HG02759 (cell line): Measurements from ENCODE around the gene HES5.

ENCODE experiments used
- ATAC-seq: cut with Tn5 transposase; IDR thresholded peaks from one replicate; pipeline ENCODE4 v1.9.1; 2021; ENCODE audit warnings: mild to moderate bottlenecking, moderate library complexity; ENCODE audit not compliant: unreplicated experiment

The HES5 gene

DNA sequence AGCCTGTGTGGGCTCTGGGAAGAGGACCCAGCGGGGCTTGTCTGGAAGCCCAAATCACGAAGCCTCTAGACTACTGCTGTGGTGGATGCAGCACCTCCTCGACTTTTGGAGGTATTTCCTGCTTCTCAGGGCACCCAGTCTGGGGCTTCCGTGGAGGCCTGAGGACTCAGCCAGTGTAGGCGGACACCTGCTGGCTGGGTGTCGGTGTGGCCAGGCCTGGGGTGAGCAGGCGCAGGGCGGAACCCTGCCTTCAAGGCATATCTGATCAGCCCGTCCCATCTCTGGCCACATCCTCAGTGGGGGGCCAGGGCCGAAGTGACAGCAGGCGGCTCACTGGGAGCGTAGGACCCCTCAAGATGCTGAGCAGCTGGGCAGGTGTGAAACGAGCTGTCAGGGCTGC is 47.0 kb downstream of the HES5 start:
- ATAC-seq, result no peak

DNA sequence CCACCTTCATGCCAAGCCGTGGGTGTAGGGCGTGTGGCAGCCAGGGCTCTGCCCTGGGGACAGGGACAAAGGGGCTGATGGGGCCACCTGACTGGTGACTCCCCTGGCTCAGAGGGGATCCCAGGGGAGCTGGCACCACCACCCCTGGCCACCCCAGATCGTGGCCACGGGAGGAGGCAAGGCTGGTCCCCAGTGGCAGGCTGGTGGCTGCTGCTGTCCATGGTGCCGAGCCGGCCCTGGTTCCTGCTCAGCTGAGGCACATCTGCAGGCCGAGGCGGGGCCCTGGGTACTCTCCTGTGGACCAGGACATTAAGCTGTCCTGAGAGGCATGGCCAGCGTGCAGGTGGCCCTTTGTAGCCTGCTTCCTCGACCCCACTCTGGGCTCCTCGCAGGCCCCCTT is 47.5 kb downstream of the HES5 start:
- no peak for ATAC-seq

DNA sequence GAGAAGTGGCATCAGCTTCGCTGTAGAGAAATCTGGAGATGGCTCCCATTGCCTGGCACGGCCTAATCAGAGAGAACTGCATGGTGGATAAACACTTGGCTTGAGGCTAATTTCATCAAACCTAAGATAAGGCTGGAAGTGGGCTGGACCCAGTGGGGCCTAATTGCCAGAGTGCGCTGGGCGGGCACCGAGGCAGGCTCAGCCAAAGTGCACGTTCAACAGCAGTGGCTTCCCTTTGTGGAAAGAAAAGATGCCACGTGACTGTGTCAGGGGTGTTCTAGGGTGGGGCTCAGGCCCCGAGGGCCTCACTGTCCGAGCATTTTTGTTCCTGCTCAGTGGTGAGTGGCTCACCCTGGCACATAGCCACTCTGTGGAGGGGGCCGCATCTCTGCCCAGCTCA is 48.2 kb downstream of the HES5 start:
- no peak for ATAC-seq

GRCh38 chr1:2480986-2481364 is 49.1 kb downstream of the HES5 start:
- ATAC-seq, result no peak

DNA sequence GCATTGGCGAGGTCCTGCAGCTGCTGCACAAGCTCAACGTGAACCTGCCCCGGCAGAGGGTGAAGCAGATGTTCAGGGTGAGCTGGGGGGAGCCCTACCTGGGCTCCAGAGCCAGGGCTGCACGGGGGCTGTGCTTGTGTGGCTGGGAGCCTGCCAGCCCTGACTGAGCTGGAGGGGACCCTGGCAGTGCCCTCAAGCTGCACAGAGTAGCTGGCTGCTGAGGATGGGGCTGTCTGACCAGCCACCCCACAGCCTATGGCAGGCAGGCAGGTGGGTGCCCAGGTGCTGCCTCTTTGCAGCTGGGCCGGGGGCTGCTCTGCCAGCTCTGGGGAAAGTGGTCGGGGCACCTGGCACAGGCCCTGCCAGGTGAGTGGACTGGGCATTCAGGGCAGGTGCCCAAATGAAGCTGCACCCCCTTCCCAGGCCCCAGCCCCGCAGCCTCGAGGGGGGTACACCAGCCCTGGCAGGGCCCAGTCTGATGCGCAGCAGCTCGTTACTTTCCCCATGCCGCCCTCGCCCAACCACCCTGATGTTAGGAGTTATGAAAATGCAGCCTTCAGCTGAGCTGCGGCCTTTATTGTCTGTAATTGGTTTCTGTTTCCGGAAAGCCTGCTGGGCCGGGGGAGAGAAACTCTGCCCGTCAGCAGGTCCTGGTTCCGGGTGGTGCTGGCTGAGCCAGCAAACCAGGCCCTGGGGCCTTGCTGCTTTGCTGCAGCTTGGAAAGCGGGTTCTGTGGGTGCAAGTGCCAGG is 49.7 kb downstream of the HES5 start:
- ATAC-seq, result no peak

DNA sequence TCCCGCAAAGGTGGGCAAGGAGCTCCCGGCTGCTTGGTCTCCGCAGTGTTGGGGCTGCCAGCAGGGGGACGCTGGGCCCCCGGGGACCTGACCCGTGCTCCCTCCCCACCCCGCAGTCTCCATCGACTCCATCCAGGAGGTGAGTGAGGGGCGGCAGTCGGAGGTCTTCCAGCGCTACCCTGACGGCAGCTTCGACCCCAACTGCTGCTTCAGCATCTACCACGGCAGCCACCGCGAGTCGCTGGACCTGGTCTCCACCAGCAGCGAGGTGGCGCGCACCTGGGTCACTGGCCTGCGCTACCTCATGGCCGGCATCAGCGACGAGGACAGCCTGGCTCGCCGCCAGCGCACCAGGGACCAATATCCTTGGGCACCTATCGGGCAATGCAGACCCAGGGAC is 50.4 kb downstream of the HES5 start:
- no peak for ATAC-seq

DNA sequence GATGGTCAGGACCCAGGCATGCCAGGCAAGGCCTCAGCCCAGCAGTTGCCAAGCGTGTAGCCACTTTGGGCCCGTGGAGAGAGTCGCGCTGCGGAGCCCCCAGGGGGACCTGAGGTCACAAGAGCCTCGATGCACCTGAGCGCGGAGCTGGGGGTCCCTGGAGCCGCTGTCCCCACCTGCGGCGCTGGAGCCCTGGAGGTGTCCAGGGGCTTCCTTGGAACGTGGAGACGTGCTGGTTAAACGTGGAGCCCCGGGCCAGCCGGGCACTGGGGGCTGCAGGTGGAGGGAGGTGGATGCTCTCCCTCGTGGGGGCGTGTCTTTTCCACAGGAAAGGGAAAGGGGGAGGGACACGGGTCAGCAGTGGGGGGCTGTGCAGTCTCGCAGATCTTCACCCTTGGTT is 50.9 kb downstream of the HES5 start:
- no peak for ATAC-seq
